ENCODE measurements around the gene ST3GAL3. TPM values are rescaled to one million over a fixed set of nuclear protein-coding genes. Genes with fewer than 3 reads are reported as not detected.

Gene ST3GAL3
- total RNA-seq, 1 experiment from 2014 or later, result 19.3 TPM

DNA sequence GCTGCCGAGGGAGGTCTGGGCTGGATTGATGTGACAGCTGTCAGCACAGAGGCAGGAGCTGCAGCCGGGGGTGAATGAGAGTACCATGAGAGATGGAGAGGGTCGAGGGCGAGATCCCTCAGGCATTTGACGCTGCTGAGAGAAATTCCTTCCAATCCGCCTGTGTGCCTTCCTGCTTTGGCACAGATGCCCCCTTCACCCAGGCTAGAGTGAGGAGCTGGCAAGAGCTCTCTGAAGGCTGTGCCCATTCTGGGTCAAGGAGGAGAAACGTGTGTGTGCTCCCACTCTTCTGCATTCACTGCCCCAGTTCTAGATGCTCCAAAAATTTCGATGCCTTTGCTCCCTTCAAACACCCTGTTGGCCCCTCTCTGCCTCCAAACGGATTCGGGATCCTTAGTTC lies 231.0 kb downstream of the ST3GAL3 start:
- Histone ChIP-seq H3F3A (ENCODE audit: insufficient read depth, low read depth) (peaks cover 17% of the 10 kb centered on the region; the same call in 1 of the 2 replicates), H3K4me1 (replicated peaks; ENCODE audit: insufficient read depth) (peaks cover 10% of the 10 kb centered on the region), H3K27ac (no peak overlapping the region), H3K36me3 (ENCODE audit: low read depth) (no peaks in the 10 kb centered on the region), H3K4me3 (no peak overlapping the region), H3K27me3 (ENCODE audit: insufficient read depth, low read depth) (no peaks in the 10 kb centered on the region), H4K20me1 (ENCODE audit: insufficient read depth) (no peaks in the 10 kb centered on the region), H3K9me3 (ENCODE audit: insufficient read depth, low read depth) (no peaks in the 10 kb centered on the region), H3K79me2 (ENCODE audit: low read depth) (0 out of 2 replicates have a peak, but pooled peaks cover 7% of the 10 kb centered on the region), H3K9me2 (ENCODE audit: insufficient read depth) (no peaks in the 10 kb centered on the region), H3K4me2 (no peak overlapping the region), H2AFZ (no peak overlapping the region)
- ChIA-PET CTCF (interaction anchor here (1.5 kb wide), 1 partner anchor 175 kb away, joined by 4 read pairs; no protein-coding TSS in a partner anchor), POLR2A (ENCODE audit: unreplicated experiment) (interaction anchor here (0.6 to 0.7 kb wide), 2 partner anchors 190 to 406 kb away, joined by 3 to 4 read pairs; no protein-coding TSS in a partner anchor)
- TF ChIP-seq EZH2 (IDR thresholded peaks at IDR 0.05; ENCODE audit: low read depth), result no peak
- no peak for TF ChIP-seq CTCF (conservative IDR thresholded peaks at IDR 0.05)
- intact Hi-C loops (cut with micrococcal nuclease; ENCODE audit: unreplicated experiment), result no loop called here
- no TSS peak for BruUV-seq (replicated peaks)
- no peak for DNase-seq

DNA sequence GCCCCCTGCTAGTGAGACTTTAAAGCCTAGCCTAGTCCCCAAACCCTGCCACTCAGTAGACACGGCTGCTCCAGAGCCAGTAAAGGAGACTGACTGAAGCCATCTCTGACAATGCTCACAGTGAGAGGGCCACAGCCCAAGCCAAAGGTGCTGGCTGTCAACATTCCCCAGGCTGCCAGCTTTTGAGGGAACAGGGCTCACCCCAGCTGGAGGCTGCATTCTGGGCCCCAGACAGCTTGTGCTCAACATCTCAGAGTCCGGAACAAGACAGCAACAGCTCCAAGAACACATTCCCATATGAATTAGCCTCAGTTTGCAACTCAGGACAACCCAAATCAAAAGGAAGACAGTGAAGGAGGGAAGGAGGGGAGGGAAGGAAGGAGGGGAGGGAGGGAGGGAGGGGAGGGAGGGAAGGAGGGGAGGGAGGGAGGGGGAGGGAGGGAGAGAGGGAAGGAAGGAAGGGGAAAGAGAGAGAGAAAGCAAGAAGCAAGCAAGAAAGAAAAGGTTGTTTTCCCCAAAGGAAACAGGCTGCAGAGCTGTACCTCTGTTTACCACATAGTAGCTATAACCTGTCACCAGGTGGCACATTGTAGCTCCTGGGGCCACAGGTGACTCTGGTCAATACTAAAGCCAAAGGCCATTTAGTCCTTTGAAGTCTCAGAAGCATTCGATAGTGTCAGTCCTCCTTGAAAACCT lies 231.7 kb downstream of the ST3GAL3 start:
- H4K20me1 ChIP-seq (ENCODE audit: insufficient read depth), result no peaks in the 10 kb centered on the region
- H2AFZ ChIP-seq, result no peak overlapping the region
- BruUV-seq (replicated peaks), result no TSS peak
- no peaks in the 10 kb centered on the region for H3K9me2 ChIP-seq (ENCODE audit: insufficient read depth)
- no peak overlapping the region for H3K27ac ChIP-seq
- POLR2A ChIA-PET (ENCODE audit: unreplicated experiment), result interaction anchor here (0.6 to 0.7 kb wide), 3 partner anchors 190 to 407 kb away, joined by 3 to 8 read pairs (median 4); no protein-coding TSS in a partner anchor
- H3K4me3 ChIP-seq, result no peak overlapping the region
- intact Hi-C loops (cut with micrococcal nuclease; ENCODE audit: unreplicated experiment), result no loop called here
- H3K27me3 ChIP-seq (ENCODE audit: insufficient read depth, low read depth), result no peaks in the 10 kb centered on the region
- peaks cover 10% of the 10 kb centered on the region for H3K4me1 ChIP-seq (replicated peaks; ENCODE audit: insufficient read depth)
- TF ChIP-seq CTCF (conservative IDR thresholded peaks at IDR 0.05), result no peak
- TF ChIP-seq EZH2 (IDR thresholded peaks at IDR 0.05; ENCODE audit: low read depth), result no peak
- DNase-seq, result no peak
- no peaks in the 10 kb centered on the region for H3K9me3 ChIP-seq (ENCODE audit: insufficient read depth, low read depth)
- no peaks in the 10 kb centered on the region for H3K36me3 ChIP-seq (ENCODE audit: low read depth)
- 0 out of 2 replicates have a peak, but pooled peaks cover 7% of the 10 kb centered on the region for H3K79me2 ChIP-seq (ENCODE audit: low read depth)
- peaks cover 13% of the 10 kb centered on the region; the same call in 1 of the 2 replicates for H3F3A ChIP-seq (ENCODE audit: insufficient read depth, low read depth)
- CTCF ChIA-PET, result interaction anchor here (0.5 to 0.7 kb wide), 3 partner anchors 131 to 363 kb away, joined by 8 to 32 read pairs (median 13); no protein-coding TSS in a partner anchor
- H3K4me2 ChIP-seq, result no peak overlapping the region

DNA sequence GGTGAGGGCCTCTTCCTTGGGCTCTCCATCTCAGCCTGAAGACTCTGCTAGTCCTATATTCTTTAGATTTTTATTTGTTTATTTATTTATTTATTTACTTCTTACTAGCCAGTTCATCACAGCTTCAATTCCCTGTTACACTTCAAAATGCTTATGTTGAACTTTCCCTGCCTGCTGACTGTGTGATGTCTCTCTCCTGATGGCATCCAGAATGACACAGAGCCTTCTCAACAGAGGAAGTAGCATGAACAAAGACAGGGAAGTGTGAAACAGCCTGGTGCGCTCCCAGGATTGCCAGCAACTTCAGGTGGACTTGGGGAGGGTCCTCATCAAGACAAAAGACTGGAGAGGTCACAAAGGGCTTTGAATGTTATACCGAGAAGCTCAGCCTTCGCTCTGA lies 235.1 kb downstream of the ST3GAL3 start:
- H3K4me2 ChIP-seq, result no peak overlapping the region
- H3K27me3 ChIP-seq (ENCODE audit: insufficient read depth, low read depth), result no peaks in the 10 kb centered on the region
- no TSS peak for BruUV-seq (replicated peaks)
- TF ChIP-seq CTCF (conservative IDR thresholded peaks at IDR 0.05), result no peak
- no peak for TF ChIP-seq EZH2 (IDR thresholded peaks at IDR 0.05; ENCODE audit: low read depth)
- H3K9me3 ChIP-seq (ENCODE audit: insufficient read depth, low read depth), result no peaks in the 10 kb centered on the region
- DNase-seq, result no peak
- no peak overlapping the region for H2AFZ ChIP-seq
- H3F3A ChIP-seq (ENCODE audit: insufficient read depth, low read depth), result peaks cover 6% of the 10 kb centered on the region; the same call in 1 of the 2 replicates
- ChIA-PET POLR2A (ENCODE audit: unreplicated experiment) (no interaction called here), CTCF (interaction anchor here (2.0 kb wide), 1 partner anchor 7 kb away, joined by 9 read pairs; no protein-coding TSS in a partner anchor)
- no peaks in the 10 kb centered on the region for H3K36me3 ChIP-seq (ENCODE audit: low read depth)
- H3K27ac ChIP-seq, result no peak overlapping the region
- H3K9me2 ChIP-seq (ENCODE audit: insufficient read depth), result no peaks in the 10 kb centered on the region
- no peaks in the 10 kb centered on the region for H4K20me1 ChIP-seq (ENCODE audit: insufficient read depth)
- peaks cover 5% of the 10 kb centered on the region; the same call in 1 of the 2 replicates for H3K79me2 ChIP-seq (ENCODE audit: low read depth)
- peaks cover 14% of the 10 kb centered on the region for H3K4me1 ChIP-seq (replicated peaks; ENCODE audit: insufficient read depth)
- intact Hi-C loops (cut with micrococcal nuclease; ENCODE audit: unreplicated experiment), result no loop called here
- H3K4me3 ChIP-seq, result no peak overlapping the region

Measured in PC-9 (cell line).